DND-41 (cell line): ENCODE data around the gene TMBIM6.

ENCODE experiments used
- ATAC-seq: fragments of 200-7000 bp; cut with Tn5 transposase; 3 replicates; pipeline ENCODE4 v1.9.1; 2021; ENCODE audit warnings: low read depth; ENCODE audit not compliant: insufficient read depth
- DNase-seq: peaks from one replicate; pipeline ENCODE4 v3.0.0-alpha.2; 2020
- H2AFZ ChIP-seq: 2 replicates; pipeline ENCODE4 v1.6.0; 2012; ENCODE audit warnings: low read depth, low read length
- H3K27ac ChIP-seq: 2 replicates; pipeline ENCODE4 v1.5.1; 2012; ENCODE audit warnings: low read length, inconsistent platforms
- H3K27me3 ChIP-seq: fragments of 200-600 bp; sonication (generic); 2 replicates; pipeline ENCODE4 v1.6.0; 2012; ENCODE audit warnings: low read length, mild to moderate bottlenecking, inconsistent platforms; ENCODE audit not compliant: insufficient read depth, poor library complexity
- H3K36me3 ChIP-seq: 2 replicates; pipeline ENCODE4 v1.5.1; 2012; ENCODE audit warnings: low read length, inconsistent platforms; ENCODE audit not compliant: insufficient read depth
- H3K4me1 ChIP-seq: 2 replicates; pipeline ENCODE4 v1.5.1; 2012; ENCODE audit warnings: mild to moderate bottlenecking, low read length; ENCODE audit not compliant: insufficient read depth
- H3K4me2 ChIP-seq: 2 replicates; pipeline ENCODE4 v1.6.0; 2012; ENCODE audit warnings: mild to moderate bottlenecking, moderate library complexity, low read length, inconsistent platforms; ENCODE audit not compliant: insufficient read depth
- H3K4me3 ChIP-seq, 2 experiments: fragments of 200-600 bp in 1 of 2; shearing (Covaris generic) in 1 of 2; 2 replicates each; pipeline ENCODE4 v1.5.1; 2012 to 2016; ENCODE audit warnings: inconsistent platforms in 2 of 2, low read length in 2 of 2, mild to moderate bottlenecking in 2 of 2, low read depth in 1 of 2, moderate library complexity in 1 of 2
- H3K79me2 ChIP-seq: 2 replicates; pipeline ENCODE4 v1.6.0; 2012; ENCODE audit warnings: low read length, inconsistent platforms; ENCODE audit not compliant: insufficient read depth
- H3K9ac ChIP-seq: 2 replicates; pipeline ENCODE4 v1.6.0; 2012; ENCODE audit warnings: low read depth, mild to moderate bottlenecking, inconsistent platforms, low read length, moderate library complexity
- H3K9me3 ChIP-seq: 2 replicates; pipeline ENCODE4 v1.5.1; 2012; ENCODE audit warnings: low read length, moderate library complexity, mild to moderate bottlenecking, inconsistent platforms; ENCODE audit not compliant: insufficient read depth, severe bottlenecking
- H4K20me1 ChIP-seq: 2 replicates; pipeline ENCODE4 v1.6.0; 2012; ENCODE audit warnings: low read length; ENCODE audit not compliant: insufficient read depth
- CTCF ChIP-seq: IDR thresholded peaks from 2 replicates; pipeline ENCODE4 v1.5.1; 2012; ENCODE audit warnings: borderline replicate concordance, low read length, moderate library complexity, mild to moderate bottlenecking; ENCODE audit not compliant: poor library complexity, severe bottlenecking; ENCODE audit errors: extremely low read depth
- EZH2 ChIP-seq: IDR thresholded peaks from 3 replicates; pipeline ENCODE4 v1.6.1; 2012; ENCODE audit warnings: borderline replicate concordance, low read depth, mild to moderate bottlenecking, moderate library complexity, low read length, inconsistent platforms; ENCODE audit not compliant: severe bottlenecking

TMBIM6 gene

GRCh38 chr12:49776413-49776812 lies 35.1 kb downstream of the TMBIM6 start:
- TF ChIP-seq CTCF (peak; percentile 72), EZH2 (no peak)
- H3K9me3 ChIP-seq = no peaks in the 10 kb centered on the region
- H3K4me3 ChIP-seq = no peak overlapping the region
- H3K79me2 ChIP-seq = no peaks in the 10 kb centered on the region
- no peak overlapping the region for H2AFZ ChIP-seq
- ATAC-seq (peak; percentile 83), DNase-seq (peak; percentile 50)
- H3K9ac ChIP-seq = no peak overlapping the region
- H3K4me2 ChIP-seq = no peak overlapping the region
- H4K20me1 ChIP-seq = no peaks in the 10 kb centered on the region
- H3K4me1 ChIP-seq = peaks cover 3% of the 10 kb centered on the region; the same call in 1 of the 2 replicates
- no peaks in the 10 kb centered on the region for H3K36me3 ChIP-seq
- H3K27ac ChIP-seq = no peak overlapping the region
- peaks cover 4% of the 10 kb centered on the region for H3K27me3 ChIP-seq

GRCh38 chr12:49776858-49777257 lies 35.5 kb downstream of the TMBIM6 start:
- no peak overlapping the region for H2AFZ ChIP-seq
- H3K27ac ChIP-seq = no peak overlapping the region
- no peaks in the 10 kb centered on the region for H4K20me1 ChIP-seq
- no peaks in the 10 kb centered on the region for H3K79me2 ChIP-seq
- peaks cover 4% of the 10 kb centered on the region for H3K27me3 ChIP-seq
- peaks cover 3% of the 10 kb centered on the region; the same call in 1 of the 2 replicates for H3K4me1 ChIP-seq
- H3K9me3 ChIP-seq = no peaks in the 10 kb centered on the region
- DNase-seq (no peak), ATAC-seq (no peak)
- no peak overlapping the region for H3K4me3 ChIP-seq
- H3K9ac ChIP-seq = no peak overlapping the region
- H3K4me2 ChIP-seq = no peak overlapping the region
- no peaks in the 10 kb centered on the region for H3K36me3 ChIP-seq
- no peak for TF ChIP-seq EZH2
- TF ChIP-seq CTCF = no peak

GRCh38 chr12:49777341-49777740 lies 36.0 kb downstream of the TMBIM6 start:
- no peaks in the 10 kb centered on the region for H3K9me3 ChIP-seq
- H3K27me3 ChIP-seq = peaks cover 4% of the 10 kb centered on the region
- no peak overlapping the region for H3K27ac ChIP-seq
- no peaks in the 10 kb centered on the region for H3K79me2 ChIP-seq
- H2AFZ ChIP-seq = no peak overlapping the region
- H3K4me2 ChIP-seq = no peak overlapping the region
- ATAC-seq (no peak), DNase-seq (no peak)
- H3K4me1 ChIP-seq = peaks cover 3% of the 10 kb centered on the region; the same call in 1 of the 2 replicates
- H3K9ac ChIP-seq = no peak overlapping the region
- H3K36me3 ChIP-seq = no peaks in the 10 kb centered on the region
- no peak overlapping the region for H3K4me3 ChIP-seq
- no peaks in the 10 kb centered on the region for H4K20me1 ChIP-seq
- TF ChIP-seq EZH2 (no peak), CTCF (no peak)
